Chondrocyte (in vitro differentiated cells): Measurements from ENCODE around the gene DLEC1. TPM values are rescaled to one million over a fixed set of nuclear protein-coding genes. Genes with fewer than 3 reads are reported as not detected.
"Not testable (repeated sequence)": the region's sequence is repeated elsewhere in the genome, so short reads cannot be mapped to it uniquely, and the experiment has no call there.

Experiments used
- DNase-seq: peaks from one replicate; pipeline ENCODE4 v3.0.0; 2021; ENCODE audit warnings: mixed read lengths, low spot score
- H3K27ac Mint-ChIP-seq: one replicate; pipeline ENCODE4 v1.8.0; 2021; ENCODE audit warnings: mild to moderate bottlenecking, moderate library complexity, mixed read lengths; ENCODE audit not compliant: unreplicated experiment
- H3K27me3 Mint-ChIP-seq: 2 replicates; pipeline ENCODE4 v1.8.0; 2021; ENCODE audit warnings: low read depth, mixed read lengths
- H3K36me3 Mint-ChIP-seq: 2 replicates; pipeline ENCODE4 v1.8.0; 2021; ENCODE audit warnings: low read depth, mixed read lengths
- H3K4me1 Mint-ChIP-seq: 2 replicates; pipeline ENCODE4 v1.8.0; 2021; ENCODE audit warnings: low read depth, mild to moderate bottlenecking, mixed read lengths
- H3K4me3 Mint-ChIP-seq: one replicate; pipeline ENCODE4 v1.8.0; 2021; ENCODE audit warnings: mild to moderate bottlenecking, moderate library complexity, mixed read lengths; ENCODE audit not compliant: unreplicated experiment
- H3K9me3 Mint-ChIP-seq: 2 replicates; pipeline ENCODE4 v1.8.0; 2021; ENCODE audit warnings: low read depth, mixed read lengths
- total RNA-seq: library from RNA; stranded (reverse); gene quantifications from 3 replicates; pipeline ENCODE4 v1.2.1, GENCODE V29; 2021
- TF ChIP-seq, protein P1 (sequence below): fragments of 200-600 bp; sonication (generic); IDR thresholded peaks from 2 replicates; pipeline ENCODE4 v1.5.0; 2021; ENCODE audit warnings: antibody characterized with exemption, mild to moderate bottlenecking, moderate library complexity

The DLEC1 gene
- total RNA-seq, 1 donor from 2014 or later: 0.17 TPM

DNA sequence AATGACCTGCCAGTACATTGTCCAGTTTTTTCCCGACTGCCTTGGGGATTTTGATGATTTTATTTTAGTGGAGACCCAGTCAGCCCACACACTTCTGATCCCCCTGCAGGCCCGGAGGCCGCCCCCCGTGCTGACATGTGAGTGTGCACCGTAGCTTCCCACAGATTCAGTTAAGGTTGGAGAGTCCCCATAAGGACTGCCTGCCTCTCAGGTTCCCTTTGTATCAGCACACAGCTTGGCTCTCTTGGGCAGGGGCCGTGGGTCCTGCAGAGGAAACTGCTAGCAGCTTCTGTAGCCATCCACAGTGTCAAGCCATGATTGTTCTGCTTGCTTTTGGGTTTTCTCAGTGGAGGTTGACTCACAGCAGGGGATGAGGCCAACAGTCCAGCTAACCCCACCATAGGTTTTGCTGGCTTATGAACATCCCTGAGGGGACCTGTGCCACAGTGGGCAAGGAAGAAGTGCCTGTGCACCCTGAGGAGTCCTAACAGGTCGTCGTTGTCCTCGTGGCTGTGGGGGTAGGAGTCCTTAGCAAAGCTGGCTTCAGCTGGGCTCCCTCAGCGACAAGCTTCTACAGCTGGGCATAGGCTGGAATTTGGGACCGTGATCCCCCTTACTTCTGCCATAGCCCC, 46.4 kb downstream of the DLEC1 start:
- no peak for DNase-seq
- peaks cover 2% of the 10 kb centered on the region for H3K27me3 Mint-ChIP-seq
- TF ChIP-seq, protein P1, sequence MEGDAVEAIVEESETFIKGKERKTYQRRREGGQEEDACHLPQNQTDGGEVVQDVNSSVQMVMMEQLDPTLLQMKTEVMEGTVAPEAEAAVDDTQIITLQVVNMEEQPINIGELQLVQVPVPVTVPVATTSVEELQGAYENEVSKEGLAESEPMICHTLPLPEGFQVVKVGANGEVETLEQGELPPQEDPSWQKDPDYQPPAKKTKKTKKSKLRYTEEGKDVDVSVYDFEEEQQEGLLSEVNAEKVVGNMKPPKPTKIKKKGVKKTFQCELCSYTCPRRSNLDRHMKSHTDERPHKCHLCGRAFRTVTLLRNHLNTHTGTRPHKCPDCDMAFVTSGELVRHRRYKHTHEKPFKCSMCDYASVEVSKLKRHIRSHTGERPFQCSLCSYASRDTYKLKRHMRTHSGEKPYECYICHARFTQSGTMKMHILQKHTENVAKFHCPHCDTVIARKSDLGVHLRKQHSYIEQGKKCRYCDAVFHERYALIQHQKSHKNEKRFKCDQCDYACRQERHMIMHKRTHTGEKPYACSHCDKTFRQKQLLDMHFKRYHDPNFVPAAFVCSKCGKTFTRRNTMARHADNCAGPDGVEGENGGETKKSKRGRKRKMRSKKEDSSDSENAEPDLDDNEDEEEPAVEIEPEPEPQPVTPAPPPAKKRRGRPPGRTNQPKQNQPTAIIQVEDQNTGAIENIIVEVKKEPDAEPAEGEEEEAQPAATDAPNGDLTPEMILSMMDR: no peak
- no peak overlapping the region for H3K4me3 Mint-ChIP-seq
- no peak overlapping the region for H3K27ac Mint-ChIP-seq
- H3K36me3 Mint-ChIP-seq: peaks cover 4% of the 10 kb centered on the region
- H3K9me3 Mint-ChIP-seq: peaks cover 6% of the 10 kb centered on the region
- H3K4me1 Mint-ChIP-seq: no peaks in the 10 kb centered on the region

DNA sequence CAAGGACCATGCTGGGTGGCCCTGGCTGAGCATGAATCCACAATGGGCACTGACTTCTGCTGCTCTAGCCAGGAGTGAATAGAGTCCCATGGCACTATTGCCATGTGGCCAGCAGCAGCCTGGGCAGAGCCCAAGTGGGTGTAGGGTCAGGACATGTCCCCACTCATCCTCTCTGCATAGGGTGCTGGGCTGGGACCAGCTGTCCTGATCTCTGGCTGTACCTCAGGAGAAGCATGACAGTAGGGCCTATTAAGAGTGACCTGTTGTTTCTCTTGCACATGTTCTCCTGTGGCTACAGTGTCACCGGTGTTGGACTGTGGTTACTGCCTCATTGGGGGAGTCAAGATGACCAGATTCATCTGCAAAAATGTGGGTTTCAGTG, 46.9 kb downstream of the DLEC1 start:
- no peak for DNase-seq
- no peaks in the 10 kb centered on the region for H3K27me3 Mint-ChIP-seq
- no peak overlapping the region for H3K27ac Mint-ChIP-seq
- peaks cover 6% of the 10 kb centered on the region for H3K9me3 Mint-ChIP-seq
- TF ChIP-seq, protein P1: no peak
- no peaks in the 10 kb centered on the region for H3K4me1 Mint-ChIP-seq
- H3K4me3 Mint-ChIP-seq: no peak overlapping the region
- peaks cover 3% of the 10 kb centered on the region for H3K36me3 Mint-ChIP-seq

DNA sequence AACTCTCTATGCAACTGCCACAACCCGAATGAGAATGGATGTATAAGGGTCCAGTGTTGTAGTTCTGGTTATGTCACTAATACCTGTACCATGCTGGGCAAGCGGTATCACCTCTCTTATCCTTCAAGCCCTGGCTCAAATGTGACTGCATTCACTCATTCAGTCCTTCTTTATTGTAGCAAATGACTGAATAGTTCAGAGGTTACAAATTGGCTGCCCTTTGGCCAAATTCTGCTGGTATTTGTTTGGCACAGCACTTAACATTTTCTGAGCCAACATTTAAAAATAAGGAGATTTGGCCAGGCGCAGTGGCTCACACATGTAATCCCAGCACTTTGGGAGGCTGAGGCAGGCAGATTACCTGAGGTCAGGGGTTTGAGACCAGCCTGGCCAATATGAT, 47.5 kb downstream of the DLEC1 start:
- Mint-ChIP-seq H3K9me3 (peaks cover 6% of the 10 kb centered on the region), H3K27me3 (peaks cover 4% of the 10 kb centered on the region), H3K4me1 (no peaks in the 10 kb centered on the region), H3K4me3 (no peak overlapping the region), H3K27ac (no peak overlapping the region), H3K36me3 (peaks cover 3% of the 10 kb centered on the region)
- TF ChIP-seq, protein P1: no peak
- DNase-seq: no peak

DNA sequence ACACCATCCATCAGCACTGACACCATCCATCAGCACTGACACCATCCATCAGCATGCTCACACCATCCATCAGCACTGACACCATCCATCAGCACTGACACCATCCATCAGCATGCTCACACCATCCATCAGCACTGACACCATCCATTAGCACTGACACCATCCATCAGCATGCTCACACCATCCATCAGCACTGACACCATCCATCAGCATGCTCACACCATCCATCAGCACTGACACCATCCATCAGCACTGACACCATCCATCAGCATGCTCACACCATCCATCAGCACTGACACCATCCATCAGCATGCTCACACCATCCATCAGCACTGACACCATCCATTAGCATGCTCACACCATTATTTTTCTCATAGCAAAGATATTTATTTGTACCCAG, 48.3 kb downstream of the DLEC1 start:
- peaks cover 12% of the 10 kb centered on the region for H3K27me3 Mint-ChIP-seq
- H3K4me1 Mint-ChIP-seq, H3K36me3 Mint-ChIP-seq, H3K4me3 Mint-ChIP-seq, H3K27ac Mint-ChIP-seq, DNase-seq, H3K9me3 Mint-ChIP-seq: not testable (repeated sequence)

DNA sequence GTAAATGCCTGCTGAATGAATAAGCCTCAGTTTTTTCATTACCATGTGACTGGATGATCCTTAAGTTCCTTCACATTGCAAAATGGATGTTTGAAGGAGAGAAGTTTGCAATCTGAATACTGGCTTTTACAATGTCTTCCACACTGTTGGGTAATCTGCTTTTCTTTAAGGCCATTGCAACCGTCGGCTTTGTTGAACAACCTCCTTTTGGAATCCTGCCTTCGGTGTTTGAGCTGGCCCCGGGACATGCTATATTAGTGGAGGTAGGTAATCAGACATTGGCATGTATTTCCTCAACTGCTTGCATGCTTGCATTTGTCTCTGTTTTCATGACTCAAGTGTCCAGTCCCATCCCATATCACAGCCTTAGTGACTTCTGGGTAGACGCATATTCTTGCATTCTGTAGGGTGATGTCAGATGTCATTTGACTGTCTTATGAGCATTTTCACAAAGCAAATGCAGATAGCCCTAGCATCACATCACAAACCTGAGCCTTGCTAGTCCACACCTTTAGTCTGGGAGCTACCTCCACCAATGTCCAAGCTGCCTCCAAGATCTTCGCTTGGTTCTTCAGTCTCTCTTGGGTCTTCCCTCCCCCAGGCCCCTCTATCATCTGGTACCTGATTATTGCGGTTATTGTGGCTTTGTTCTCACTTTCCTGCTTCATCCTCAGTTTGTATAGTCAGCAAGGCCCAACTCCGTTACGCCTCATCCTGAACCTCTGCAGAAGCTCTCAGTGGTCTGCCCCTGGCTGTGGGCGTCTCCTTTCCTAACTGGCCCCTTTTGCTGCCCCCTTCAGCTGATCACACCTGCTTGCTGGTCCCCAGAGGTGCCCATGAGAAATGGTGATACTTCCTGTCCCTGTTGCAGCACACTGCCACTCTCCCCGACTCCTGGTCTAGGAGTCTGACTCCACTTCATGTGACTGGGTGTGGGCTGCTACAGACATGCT, 49.4 kb downstream of the DLEC1 start:
- no peak for DNase-seq
- Mint-ChIP-seq H3K27me3 (peaks cover 17% of the 10 kb centered on the region), H3K36me3 (peaks cover 3% of the 10 kb centered on the region), H3K9me3 (peaks cover 6% of the 10 kb centered on the region), H3K4me3 (no peak overlapping the region), H3K4me1 (no peaks in the 10 kb centered on the region), H3K27ac (no peak overlapping the region)
- TF ChIP-seq, protein P1: no peak
